PC-3 (cell line): ENCODE results near the gene PLA2G2D.

Experiments
- CTCF ChIP-seq: fragments of 300-600 bp; sonication (generic); conservative IDR thresholded peaks from 2 replicates; pipeline ENCODE4 v1.5.1; 2017; ENCODE audit warnings: antibody characterized with exemption, low read depth, mild to moderate bottlenecking, low read length
- EZH2 ChIP-seq: fragments of 300-600 bp; sonication (generic); IDR thresholded peaks from one replicate; pipeline ENCODE4 v1.6.1; 2017; ENCODE audit warnings: antibody characterized with exemption, mild to moderate bottlenecking, low read length; ENCODE audit not compliant: unreplicated experiment

GRCh38 chr1:20124456-20125057 is 5.2 kb upstream of the PLA2G2D start:
- TF ChIP-seq CTCF = no peak
- no peak for TF ChIP-seq EZH2
